GOT3 (cell line): ENCODE measurements around the gene TAF13.
"Not testable (repeated sequence)": the region's sequence is repeated elsewhere in the genome, so short reads cannot be mapped to it uniquely, and the experiment has no call there.

Experiments
- DNase-seq: peaks from one replicate; lab custom pipeline; 2025; ENCODE audit warnings: mixed read lengths; lab: John Stamatoyannopoulos, UW

The TAF13 gene

DNA sequence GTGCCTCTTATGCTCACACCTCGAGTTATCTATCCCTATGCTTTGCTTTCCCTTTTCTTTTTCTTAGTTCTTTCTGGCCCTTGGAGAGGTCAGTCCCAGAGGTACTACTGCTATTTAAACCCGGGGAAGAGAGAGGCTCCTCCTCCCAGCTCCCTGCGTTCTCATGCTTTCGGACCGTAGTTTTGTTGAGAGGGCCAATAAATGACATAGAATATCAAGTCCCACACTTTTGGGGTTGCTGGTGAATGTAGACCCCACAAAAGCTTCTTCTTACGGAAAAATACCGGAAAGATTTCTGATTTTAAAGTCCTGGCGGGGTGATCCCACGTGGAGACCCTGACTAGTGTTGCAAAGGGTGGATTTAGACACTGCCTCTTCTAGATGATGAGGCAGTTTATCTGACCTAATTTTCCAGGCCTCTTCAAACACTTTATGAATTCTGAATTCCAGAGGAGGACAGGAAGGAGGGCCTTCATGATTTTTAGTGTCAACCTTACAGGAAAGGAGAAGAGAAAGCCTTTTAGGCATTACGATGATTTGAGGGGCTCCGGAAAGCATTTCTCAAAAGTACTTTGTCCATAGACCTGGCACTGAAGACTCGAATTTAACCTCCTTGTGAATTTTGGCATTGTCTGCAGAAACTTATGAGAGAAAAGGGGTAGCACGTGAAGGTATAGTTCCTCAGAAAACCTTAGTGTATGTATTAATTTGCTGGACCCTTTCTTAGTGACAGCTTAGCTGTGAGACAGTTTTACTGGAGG is 15.5 kb upstream of the TAF13 start:
- no peak for DNase-seq

DNA sequence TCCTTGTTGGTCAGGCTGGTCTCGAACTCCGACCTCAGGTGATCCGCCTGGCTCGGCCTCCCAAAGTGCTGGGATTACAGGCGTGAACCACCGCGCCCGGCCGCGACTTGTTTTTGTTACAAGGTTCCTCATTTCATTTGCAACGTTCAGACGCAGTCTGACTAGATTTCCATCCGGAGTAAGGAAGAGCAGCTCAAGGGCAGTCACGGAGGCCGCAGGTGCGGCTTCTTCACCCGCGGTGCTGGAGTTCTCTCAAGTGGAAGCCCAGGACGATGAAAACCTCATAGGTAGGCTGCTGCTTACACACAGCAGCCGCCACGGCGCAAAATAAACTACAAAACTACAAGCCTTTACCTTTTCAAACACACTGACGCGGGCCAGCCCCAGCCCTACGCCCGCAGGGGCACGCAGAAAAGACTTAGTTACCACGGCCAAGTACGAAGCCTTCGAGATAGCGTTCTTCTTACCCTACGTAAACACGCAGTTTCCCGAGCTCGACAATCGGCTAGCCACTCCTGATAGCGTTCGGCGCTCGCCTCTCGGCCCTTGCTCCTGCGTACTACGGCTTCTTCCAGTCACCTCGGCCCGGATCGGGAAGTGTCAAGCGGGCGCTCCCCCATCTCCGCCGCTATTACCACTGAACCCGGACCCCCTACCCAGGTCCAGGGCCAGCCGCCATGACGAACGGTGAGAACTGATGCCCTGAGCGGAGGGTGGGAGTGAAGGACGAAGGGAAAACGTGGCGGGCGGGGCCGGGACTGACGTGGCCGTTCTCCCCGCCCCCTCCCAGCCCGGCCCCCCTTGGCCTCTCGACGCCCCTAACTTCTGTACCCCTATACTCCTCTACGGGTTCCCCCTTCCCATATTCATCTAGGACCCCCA is 14.6 kb upstream of the TAF13 start, which contains the start of gene TMEM167B:
TMEM167B (plus strand) TSS at position 569 of the 882 bp plus-strand sequence; CDS start at position 678, 109 bp downstream.
- peak; percentile 21 for DNase-seq

DNA sequence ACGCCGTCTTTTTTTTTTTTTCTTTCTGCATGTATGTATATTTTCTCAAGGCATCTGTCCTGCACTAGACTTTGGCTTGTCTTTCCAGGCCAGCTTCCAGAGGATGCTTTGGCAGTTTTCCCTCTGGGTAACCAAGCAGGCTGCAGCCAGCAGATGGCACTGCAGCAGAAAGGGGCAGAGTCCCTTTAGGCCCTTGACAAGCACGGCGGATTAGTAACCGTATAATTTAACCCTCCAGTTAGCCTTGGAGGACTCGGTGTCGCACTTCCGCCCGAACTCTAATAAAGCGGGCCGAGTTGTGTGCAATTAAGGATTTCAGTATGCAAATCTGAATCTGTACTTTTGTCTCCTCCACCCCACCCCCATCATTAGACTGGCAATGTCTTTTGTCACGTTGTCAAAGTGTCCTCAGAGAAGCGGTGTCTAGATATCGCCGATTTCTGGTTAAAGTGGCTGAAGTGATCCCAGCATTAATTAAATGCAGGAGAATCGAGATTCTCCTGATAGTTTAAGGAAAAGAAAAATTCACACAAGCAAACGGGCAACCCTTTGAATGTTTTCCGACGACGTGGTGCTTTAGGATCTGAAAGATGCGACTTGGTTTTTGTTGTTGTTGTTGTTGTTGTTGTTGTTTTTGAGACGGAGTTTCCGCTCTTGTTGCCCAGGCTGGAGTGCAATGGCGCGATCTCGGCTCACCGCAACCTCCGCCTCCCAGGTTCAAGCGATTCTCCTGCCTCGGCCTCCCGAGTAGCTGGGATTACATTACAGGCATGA is 13.6 kb upstream of the TAF13 start:
- DNase-seq, result no peak

DNA sequence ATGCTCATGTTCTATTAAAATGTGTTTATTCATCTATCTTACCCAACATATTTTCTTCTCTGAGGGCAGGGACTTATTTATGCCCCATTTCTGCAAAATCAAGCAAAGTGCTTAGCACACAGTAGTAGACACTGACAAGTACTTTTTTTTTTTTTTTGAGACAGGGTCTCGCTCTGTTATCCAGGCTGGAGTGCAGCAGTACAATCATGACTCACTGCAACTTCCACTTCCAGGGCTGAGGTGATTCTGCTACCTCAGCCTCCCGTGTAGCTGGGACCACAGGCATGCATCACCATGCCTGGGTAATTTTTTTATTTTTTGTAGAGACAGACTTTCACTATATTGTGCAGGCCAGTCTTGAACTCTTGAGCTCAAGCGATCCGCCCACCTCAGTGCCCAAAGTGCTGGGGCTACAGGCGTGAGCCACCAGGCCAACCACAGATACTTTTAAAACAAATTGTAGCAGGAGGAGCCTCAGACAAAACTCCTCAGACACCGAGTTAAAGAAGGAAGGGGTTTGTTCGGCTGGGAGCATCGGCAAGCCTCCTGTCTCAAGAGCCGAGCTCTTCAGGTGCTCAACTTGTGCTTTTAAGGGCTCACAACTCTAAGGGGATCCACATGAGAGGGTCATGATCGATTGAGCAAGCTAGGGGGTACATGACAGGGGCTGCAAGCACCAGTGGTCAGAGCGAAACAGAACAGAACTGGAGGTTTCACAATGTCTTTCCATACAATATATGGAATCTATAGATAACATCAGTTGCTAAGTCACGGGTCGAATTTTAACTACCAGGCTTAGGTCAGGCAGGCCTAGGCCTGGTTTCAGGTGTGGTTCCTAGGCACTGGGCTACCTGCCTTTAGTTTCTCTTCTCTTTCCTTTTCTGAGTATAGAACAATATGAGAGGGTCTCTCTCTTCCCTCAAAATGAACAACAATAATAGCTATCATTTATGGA is 9.0 kb upstream of the TAF13 start:
- DNase-seq, result no peak

DNA sequence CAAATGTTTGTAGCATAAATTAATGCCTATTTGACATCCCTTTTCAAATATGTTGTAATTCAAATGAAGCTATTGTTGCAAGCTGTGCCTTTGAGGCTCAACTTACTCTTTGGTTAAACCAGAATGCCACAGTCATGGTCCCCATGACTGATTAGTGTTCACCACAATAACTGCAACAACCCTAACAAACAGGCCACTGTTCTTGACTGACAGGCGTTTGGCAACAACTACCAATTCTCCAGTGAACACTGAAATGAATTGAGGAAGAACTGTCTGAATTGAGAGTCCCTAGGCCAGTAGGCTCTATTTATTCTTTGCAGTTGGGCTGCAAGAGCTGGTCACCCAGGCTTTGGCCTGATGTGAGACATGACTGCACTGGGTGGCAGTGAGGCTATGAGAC is 8.1 kb upstream of the TAF13 start:
- DNase-seq, result no peak

DNA sequence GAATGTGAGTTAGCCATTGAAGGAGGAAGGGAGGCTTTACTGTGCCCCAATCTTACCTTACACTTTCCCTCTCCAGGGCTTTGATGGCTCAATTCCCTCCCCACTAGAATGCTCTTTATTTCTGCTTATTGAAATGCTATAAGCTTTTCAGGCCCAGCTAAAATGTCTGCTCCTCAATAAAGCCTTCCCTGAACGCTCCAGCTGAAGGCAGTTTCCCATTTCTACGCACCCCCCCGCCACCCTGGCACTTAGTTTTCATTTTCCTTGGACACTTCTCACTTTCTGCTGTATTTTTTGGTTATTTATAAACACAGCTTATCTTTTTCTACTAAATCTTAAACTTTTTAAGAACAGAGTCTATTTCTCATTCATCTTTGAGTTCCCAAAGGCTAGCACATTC is 7.7 kb upstream of the TAF13 start:
- no peak for DNase-seq

DNA sequence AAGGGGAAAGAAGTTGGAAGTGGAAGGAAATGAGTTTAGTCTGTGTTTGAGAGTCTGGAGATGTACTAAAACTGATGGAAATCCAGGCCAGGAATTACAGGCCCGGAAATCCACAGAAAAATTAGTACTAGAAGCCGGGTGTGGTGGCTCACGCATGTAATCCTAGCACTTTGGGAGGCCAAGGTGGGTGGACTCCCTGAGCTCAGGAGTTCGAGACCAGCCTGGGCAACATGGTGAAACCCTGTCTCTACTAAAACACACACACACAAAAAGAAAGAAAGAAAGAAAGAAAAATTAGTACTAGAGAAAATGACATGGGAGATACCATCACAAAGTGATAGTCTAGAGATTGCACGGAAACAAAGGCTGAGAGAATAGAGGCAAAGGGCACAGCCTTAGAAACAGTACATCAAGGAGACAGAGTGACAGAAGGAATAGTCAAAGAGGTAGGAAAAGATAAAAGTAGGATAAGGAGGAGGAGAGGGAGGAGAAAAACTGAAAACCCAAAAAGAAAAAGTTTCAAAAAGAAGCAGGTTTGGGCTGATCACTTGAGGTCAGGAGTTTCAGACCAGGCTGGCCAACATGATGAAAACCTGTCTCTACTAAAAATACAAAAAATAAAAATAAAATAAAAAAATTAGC is 4.8 kb upstream of the TAF13 start:
- no peak for DNase-seq

DNA sequence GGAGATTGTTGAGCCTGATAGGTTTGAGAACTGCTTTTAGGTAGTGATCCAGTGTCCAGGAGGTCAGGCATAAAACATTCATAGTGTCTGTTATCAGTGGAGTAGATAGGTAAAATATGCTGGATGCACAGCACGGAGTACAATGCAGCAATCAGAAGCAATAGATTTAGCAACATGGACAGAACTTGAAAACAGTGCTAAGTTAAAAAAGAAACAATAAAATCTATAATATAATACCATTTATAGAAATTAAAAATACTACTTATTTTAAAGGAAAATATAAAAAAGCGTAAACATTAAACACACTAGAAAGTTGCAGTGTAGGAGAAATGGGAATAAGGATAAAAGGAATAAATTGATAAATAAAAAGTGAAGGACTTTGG is 3.4 kb upstream of the TAF13 start:
- DNase-seq, result no peak

DNA sequence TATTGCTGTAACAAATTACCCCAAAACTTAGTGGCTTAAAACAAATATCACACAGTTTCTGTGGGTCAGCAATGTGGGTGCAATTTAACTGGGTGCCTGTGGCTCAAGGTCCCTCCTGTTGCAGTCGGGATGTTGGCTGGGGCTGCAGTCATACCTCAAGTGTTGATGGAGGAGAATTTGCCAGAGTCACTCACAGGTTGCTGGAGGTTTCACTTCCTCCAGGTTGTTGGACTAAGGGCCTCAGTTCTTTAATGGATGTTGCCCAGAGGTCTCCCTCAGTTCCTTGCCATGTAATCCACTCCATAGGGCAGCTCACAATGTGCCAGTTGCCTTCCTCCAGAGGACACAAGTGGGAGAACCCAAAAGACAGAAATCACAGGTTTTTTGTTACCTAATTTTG is 2.5 kb upstream of the TAF13 start:
- no peak for DNase-seq

DNA sequence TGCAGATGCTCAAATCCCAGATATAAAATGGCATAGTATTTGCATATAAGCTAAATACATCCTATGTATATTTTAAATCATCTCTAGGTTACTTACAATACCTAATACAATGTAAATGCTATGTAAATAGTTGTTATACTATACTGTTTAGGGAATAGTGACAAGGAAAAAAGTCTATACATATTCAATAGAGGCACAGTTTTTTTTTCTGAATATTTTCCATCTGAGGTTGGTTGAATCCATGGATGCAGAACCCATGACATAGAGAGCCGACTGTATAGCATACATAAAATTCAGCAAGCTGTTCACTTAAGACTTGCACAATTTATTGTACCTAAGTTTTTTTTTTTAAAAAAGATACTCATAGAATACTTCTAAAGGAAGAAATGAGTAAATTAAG is 6.5 kb downstream of the TAF13 start:
- no peak for DNase-seq

DNA sequence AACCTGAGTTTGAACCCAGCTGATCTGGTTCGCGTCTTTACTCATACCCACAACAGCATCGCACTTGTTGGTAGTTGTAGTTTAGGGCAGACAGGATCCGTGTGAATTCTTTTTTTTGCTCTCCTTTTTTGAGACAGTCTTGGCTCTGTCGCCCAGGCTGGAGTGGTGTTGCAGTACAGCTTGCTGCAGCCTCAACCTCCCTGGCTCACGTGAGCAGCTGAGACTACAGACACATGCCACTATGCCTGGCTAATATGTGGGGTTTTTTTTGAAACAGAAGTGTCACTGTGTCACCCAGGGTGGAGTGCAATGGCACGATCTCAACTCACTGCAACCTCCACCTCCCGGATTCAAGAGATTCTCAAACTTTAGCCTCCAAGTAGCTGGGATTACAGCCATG is 7.9 kb downstream of the TAF13 start:
- no peak for DNase-seq

DNA sequence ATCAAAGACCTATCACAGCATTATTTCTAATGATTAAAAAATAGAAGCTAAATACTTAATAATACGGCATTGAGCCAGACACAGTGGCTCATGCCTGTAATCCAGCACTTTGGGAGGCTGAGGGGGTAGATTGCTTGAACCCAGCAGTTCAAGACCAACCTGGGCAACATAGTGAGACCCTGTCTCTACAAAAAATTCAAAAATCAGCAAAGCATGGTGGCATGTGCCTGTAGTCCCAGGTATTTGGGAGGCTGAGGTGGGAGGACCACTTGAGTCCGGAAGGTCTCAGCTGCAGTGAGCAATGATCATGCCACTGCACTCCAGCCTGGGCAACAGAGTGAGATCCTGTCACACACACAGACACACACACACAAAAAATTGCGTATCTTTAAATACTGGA is 10.7 kb downstream of the TAF13 start:
- no peak for DNase-seq

DNA sequence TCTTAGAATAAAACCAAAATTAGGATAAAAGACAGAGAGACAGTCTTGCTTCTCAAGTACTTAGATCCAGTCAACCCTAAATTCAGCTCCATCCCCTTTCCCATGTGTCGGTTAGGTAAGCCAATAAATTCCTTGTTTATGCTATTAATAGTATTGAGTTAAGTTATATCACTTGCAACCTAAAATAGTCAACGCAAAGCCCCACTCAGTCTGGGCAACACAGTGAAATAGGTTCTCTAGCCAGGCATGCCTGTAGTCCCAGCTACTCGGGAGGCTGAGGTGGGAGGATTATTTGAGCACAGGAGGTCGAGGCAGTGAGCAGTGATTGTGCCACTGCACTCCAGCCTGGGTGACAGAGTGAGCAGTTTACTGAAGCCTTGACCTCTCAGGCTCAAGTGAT is 14.6 kb downstream of the TAF13 start:
- no peak for DNase-seq

DNA sequence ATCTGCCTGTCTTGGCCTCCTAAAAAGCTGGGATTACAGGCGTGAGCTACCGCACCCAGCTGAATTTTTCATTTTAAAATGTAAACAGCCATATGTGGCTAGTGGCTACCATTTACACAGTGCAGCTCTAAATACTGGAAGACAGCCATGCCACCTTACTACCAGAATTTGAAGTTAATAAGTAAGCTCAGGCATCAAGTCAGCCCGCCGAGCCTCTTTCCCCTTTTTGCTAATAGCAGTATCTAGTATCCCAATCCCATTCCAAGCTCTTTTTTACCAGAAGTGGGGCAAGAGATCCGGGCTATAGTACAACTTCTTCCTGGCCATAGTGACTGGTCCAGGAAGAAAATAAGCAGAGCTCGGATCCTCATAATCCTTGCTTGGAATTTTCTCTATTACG is 15.1 kb downstream of the TAF13 start:
- DNase-seq, result no peak

DNA sequence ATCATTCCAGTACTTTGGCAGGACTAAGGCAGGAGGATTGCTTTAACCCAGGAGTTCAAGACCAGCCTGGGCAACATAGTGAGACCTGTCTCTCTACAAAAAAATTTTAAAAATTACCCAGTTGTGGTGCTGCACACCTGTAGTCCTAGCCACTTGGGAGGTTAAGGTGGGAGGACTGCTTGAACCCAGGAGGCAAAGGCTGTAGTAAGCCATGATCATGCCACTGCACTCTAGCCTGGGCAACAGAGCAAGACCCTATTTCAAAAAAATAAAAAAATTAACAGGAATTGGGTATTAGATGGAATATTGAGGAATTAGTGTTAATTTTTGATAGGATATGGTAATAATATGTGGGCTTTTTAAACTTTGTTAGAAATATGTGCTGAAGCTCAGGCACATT is 16.8 kb downstream of the TAF13 start:
- no peak for DNase-seq

DNA sequence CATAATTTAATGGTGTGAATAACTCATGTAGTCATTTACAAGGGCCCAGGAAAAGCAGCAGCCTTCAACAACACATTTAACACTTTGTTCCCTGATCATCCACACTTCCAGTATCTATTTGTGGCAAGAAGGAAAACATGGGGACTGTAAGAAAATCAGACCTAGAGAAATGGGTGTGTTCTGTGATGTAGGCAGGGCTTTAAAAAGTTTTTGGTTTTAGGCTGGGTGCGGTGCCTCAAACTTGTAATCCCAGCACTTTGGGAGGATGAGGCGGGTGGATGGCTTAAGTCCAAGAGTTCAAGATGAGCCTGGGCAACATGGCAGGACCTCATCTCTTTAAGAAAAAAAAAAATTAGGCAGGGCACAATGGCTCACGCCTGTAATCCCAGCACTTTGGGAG is 19.7 kb downstream of the TAF13 start:
- no peak for DNase-seq

DNA sequence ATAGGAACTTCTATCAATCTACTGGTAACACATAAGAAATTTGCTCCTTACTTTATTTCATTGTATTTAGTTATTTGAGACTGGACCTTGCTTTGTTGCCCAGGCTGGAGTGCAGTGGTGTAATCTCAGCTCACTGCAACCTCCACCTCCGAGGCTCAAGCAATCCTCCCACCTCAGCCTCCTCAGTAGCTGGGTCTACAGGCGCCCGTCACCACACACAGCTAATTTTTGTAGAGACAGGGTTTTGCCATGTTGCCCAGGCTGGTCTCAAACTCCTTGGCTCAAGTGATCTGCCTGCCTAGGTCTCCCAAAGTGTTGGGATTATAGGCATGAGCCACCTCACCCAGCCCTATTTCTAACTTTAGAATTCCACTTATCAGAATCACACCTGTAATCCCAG is 23.7 kb downstream of the TAF13 start:
- DNase-seq, result not testable (repeated sequence)

DNA sequence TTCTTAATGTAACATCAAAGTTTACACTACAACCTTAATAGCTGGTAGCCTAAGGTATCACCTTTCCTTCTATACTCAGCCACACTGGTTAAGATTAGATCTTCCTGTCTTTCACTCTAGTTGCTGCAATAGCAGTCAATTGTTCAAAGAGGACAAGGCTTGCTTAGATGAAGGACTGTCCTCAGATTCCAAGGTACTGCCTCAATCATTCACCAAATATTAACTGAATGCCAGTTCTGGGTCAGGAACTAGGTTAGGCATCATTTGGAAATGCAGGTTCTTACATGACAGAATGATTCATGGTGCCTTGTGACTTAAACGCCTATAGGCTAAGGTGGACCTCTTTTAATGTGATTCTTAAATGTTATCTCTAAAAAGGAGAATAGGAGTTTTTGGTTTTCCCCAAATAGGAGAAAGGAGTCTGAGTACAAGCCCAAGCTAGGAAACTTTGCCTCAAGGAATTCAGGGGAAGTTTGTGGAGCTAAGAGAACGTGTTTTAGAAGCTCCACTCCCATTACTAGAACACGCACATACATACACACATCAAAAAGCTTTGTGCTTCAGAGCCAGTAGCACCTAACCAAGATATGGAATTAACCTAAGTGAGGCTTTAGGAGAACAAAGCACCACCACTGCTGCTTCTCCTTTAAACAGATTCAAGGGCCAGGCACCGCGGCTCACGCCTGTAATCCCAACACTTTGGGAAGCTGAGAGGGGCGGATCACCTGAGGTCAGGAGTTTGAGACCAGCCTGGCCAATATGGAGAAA is 25.4 kb downstream of the TAF13 start:
- no peak for DNase-seq

DNA sequence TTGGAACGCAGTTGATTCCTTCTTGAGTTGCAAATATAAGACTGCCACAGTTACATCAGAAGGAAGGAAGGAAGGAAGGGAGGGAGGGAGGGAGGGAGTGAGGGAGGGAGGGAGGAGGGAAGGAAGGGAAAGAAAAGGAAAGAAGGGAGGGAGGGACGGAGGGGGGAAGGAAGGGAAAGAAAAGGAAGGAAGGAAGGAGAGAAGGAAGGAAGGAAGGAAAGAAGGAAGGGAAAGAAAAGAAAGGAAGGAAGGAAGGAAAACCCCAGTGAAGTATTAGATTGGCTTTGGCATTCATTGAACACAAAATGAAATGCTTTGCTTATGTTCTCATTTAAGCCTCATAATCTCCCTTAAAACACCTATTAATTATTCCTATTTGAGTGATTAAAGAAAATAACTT is 27.5 kb downstream of the TAF13 start:
- DNase-seq, result no peak

DNA sequence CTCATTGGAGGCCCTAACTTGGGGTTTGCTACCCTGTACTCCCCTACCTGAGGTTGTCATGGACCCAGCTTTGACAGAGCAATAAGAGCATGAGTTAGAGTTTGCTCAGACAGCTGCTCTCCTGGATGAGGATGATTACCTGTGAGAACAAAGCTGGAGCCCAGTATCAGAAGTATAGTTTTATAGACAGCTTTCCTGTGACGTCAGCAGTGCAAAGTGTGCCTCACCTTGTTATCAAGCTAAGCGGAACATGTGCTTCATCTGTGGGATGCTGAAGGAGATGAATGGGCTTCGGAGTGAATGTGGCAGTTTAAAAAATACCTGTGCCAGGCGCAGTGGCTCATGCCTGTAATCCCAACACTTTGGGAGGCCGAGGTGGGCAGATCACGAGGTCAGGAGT is 28.5 kb downstream of the TAF13 start:
- no peak for DNase-seq
